Right atrium auricular region (tissue), 2 donors: Measurements from ENCODE around the gene TEAD1. TPM values are rescaled to one million over a fixed set of nuclear protein-coding genes. Genes with fewer than 3 reads are reported as not detected.

Experiments used
- DNase-seq: peaks from one replicate; pipeline ENCODE4 v3.0.0-alpha.2; 2019; ENCODE audit warnings: low spot score
- H3K27ac ChIP-seq, 2 donors: fragments of 200-600 bp; sonication (generic); 1 replicate in 1 of 2; 2 replicates in 1 of 2; pipeline ENCODE4 v1.5.1; 2016 to 2019
- H3K27me3 ChIP-seq, 2 donors: fragments of 200-600 bp; sonication (generic); one replicate each; pipeline versions ENCODE4 v1.5.1 to v1.6.0; 2017 to 2019
- H3K36me3 ChIP-seq: fragments of 200-600 bp; sonication (generic); one replicate; pipeline ENCODE4 v1.5.1; 2016
- H3K4me1 ChIP-seq, 2 donors: fragments of 200-600 bp; sonication (generic); one replicate each; pipeline versions ENCODE4 v1.5.1 to v1.6.0; 2017 to 2019
- H3K4me3 ChIP-seq, 2 donors: fragments of 200-600 bp; sonication (generic); 1 replicate in 1 of 2; 2 replicates in 1 of 2; pipeline ENCODE4 v1.5.1; 2017 to 2019; ENCODE audit warnings: mild to moderate bottlenecking in 1 of 2, moderate library complexity in 1 of 2
- H3K9me3 ChIP-seq, 2 donors: fragments of 200-600 bp; sonication (generic); one replicate each; pipeline ENCODE4 v1.5.1; 2019
- CTCF ChIP-seq, 2 donors: fragments of 200-600 bp; sonication (generic); IDR thresholded peaks; one replicate each; pipeline ENCODE4 v1.5.1; 2019; ENCODE audit warnings: antibody characterized with exemption in 2 of 2
- total RNA-seq, 2 donors: library from RNA; depleted of rRNA; stranded (reverse); fragments of >200 nt; gene quantifications; one replicate each; pipeline ENCODE4 v1.1.0, GENCODE V29; 2016

The TEAD1 gene
- total RNA-seq, 2 donors from 2014 or later, result 73.8 to 99.8 TPM

GRCh38 chr11:12964650-12965049 is 290.4 kb downstream of the TEAD1 start:
- no peak for TF ChIP-seq CTCF (IDR thresholded peaks at IDR 0.05)

GRCh38 chr11:12966002-12966401 is 291.8 kb downstream of the TEAD1 start:
- H3K4me1 ChIP-seq, result no peaks in the 10 kb centered on the region
- H3K4me3 ChIP-seq, result no peak overlapping the region
- H3K27me3 ChIP-seq, result no peaks in the 10 kb centered on the region
- H3K27ac ChIP-seq, result no peak overlapping the region
- TF ChIP-seq CTCF (IDR thresholded peaks at IDR 0.05), result no peak
- DNase-seq, result no peak
- H3K36me3 ChIP-seq, result no peaks in the 10 kb centered on the region
- H3K9me3 ChIP-seq, result no peaks in the 10 kb centered on the region

More at GRCh38 chr11:12964650-12965049, 290.4 kb downstream of the TEAD1 start:
- H3K36me3 ChIP-seq, result no peaks in the 10 kb centered on the region
- no peak overlapping the region for H3K4me3 ChIP-seq
- no peak for DNase-seq
- H3K27ac ChIP-seq, result no peak overlapping the region
- no peaks in the 10 kb centered on the region for H3K27me3 ChIP-seq
- no peaks in the 10 kb centered on the region for H3K9me3 ChIP-seq
- no peaks in the 10 kb centered on the region for H3K4me1 ChIP-seq

GRCh38 chr11:12968101-12968500 is 293.9 kb downstream of the TEAD1 start:
- no peaks in the 10 kb centered on the region for H3K27me3 ChIP-seq
- H3K4me3 ChIP-seq, result no peak overlapping the region
- no peaks in the 10 kb centered on the region for H3K4me1 ChIP-seq
- H3K36me3 ChIP-seq, result no peaks in the 10 kb centered on the region
- no peak for TF ChIP-seq CTCF (IDR thresholded peaks at IDR 0.05)
- no peak overlapping the region for H3K27ac ChIP-seq
- no peak for DNase-seq
- H3K9me3 ChIP-seq, result no peaks in the 10 kb centered on the region

- no peak for TF ChIP-seq CTCF (IDR thresholded peaks at IDR 0.05)
- no peak for DNase-seq
- no peaks in the 10 kb centered on the region for H3K36me3 ChIP-seq
- no peaks in the 10 kb centered on the region for H3K27me3 ChIP-seq
- H3K4me1 ChIP-seq, result no peaks in the 10 kb centered on the region
- no peaks in the 10 kb centered on the region for H3K9me3 ChIP-seq
- H3K4me3 ChIP-seq, result no peak overlapping the region
- no peak overlapping the region for H3K27ac ChIP-seq
Observed at GRCh38 chr11:12968826-12969225, 294.6 kb downstream of the TEAD1 start.

- no peak overlapping the region for H3K4me3 ChIP-seq
- H3K4me1 ChIP-seq, result no peaks in the 10 kb centered on the region
- TF ChIP-seq CTCF (IDR thresholded peaks at IDR 0.05), result no peak
- DNase-seq, result no peak
- no peaks in the 10 kb centered on the region for H3K36me3 ChIP-seq
- H3K27me3 ChIP-seq, result no peaks in the 10 kb centered on the region
- H3K27ac ChIP-seq, result no peak overlapping the region
- no peaks in the 10 kb centered on the region for H3K9me3 ChIP-seq
Observed at GRCh38 chr11:12971955-12972354, 297.7 kb downstream of the TEAD1 start.

- no peak for DNase-seq
- H3K36me3 ChIP-seq, result no peaks in the 10 kb centered on the region
- no peaks in the 10 kb centered on the region for H3K27me3 ChIP-seq
- H3K27ac ChIP-seq, result no peak overlapping the region
- H3K9me3 ChIP-seq, result no peaks in the 10 kb centered on the region
- H3K4me3 ChIP-seq, result no peak overlapping the region
- no peak for TF ChIP-seq CTCF (IDR thresholded peaks at IDR 0.05)
- no peaks in the 10 kb centered on the region for H3K4me1 ChIP-seq
Observed at GRCh38 chr11:12973528-12974181, 299.4 kb downstream of the TEAD1 start.
